ENCODE measurements around the gene PTPRN2. TPM values are rescaled to one million over a fixed set of nuclear protein-coding genes. Genes with fewer than 3 reads are reported as not detected.

The PTPRN2 gene
- total and polyA plus RNA-seq, 2 of the 8 experiments (the other 6 are each of a cell fraction or from before 2014, with no cell fraction given): 2.6 to 4.5 TPM

DNA sequence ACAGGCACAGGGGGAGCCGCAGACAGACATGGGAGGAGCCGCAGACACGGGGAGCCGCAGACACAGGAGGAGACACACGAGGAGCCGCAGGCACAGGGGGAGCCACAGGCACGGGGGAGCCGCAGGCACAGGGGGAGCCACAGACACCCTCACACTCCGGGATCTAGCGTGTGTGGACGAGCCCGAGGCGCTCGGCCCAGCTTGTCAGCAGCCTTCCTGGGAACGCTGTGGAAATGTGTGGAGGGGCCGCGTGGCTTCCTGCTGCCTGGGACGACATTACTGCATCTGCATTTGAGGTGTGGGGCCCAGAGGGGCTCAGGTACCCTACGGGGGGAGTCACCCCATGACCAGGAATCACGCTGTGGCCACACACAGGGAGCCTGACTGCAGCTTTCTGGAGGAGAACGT is 313.2 kb downstream of the PTPRN2 start:
- Histone ChIP-seq H3K9ac (replicated peaks in 1 of 4; ENCODE audit: extremely low read depth in 1 of 4, low read depth in 3 of 4, low read length in 3 of 4) (no peak overlapping the region), H3K56ac (replicated peaks; ENCODE audit: insufficient read length, low read depth, low read length) (no peak overlapping the region), H3K4me3 (ENCODE audit: extremely low read depth in 1 of 4, insufficient read depth in 2 of 4, low read depth in 3 of 4, low read length in 4 of 4) (no peak overlapping the region), H3K4ac (replicated peaks; ENCODE audit: insufficient read length, low read depth, low read length) (no peak overlapping the region), H3K23me2 (ENCODE audit: low read depth, low read length) (no peaks in the 10 kb centered on the region), H3K9me3 (ENCODE audit: insufficient read depth in 2 of 2, low read depth in 1 of 2, low read length in 1 of 2) (peaks cover 8 to 63% of the 10 kb centered on the region in 2 experiments; a peak in 3 of 4 replicates), H4K8ac (ENCODE audit: extremely low read depth, insufficient read depth, low read length) (no peak overlapping the region; the same call in 1 of the 2 replicates), H2BK5ac (ENCODE audit: low read depth, low read length) (0 out of 2 replicates have a peak overlapping the region, but pooled peaks have one; percentile 44), H2BK15ac (ENCODE audit: low read length) (no peak overlapping the region), H3K14ac (ENCODE audit: insufficient read length) (no peak overlapping the region), H4K91ac (replicated peaks; ENCODE audit: insufficient read length, low read length) (peak overlapping the region; percentile 80), H3K4me1 (replicated peaks in 1 of 4; ENCODE audit: control insufficient read depth in 3 of 4, insufficient read depth in 4 of 4, low read length in 3 of 4) (peaks cover 0 to 8% (median 0%) of the 10 kb centered on the region in 4 experiments; a peak in 4 of 7 replicates), H3K79me1 (ENCODE audit: low read depth, low read length) (no peaks in the 10 kb centered on the region), H3K36me3 (ENCODE audit: control insufficient read depth in 2 of 4, insufficient read depth in 4 of 4, low read length in 3 of 4) (no peaks in the 10 kb centered on the region), H4K5ac (ENCODE audit: insufficient read length, low read depth, low read length) (peak overlapping the region; percentile 33), H2BK12ac (ENCODE audit: low read depth, low read length) (peak overlapping the region; percentile 9; the same call in 1 of the 2 replicates), H2AFZ (ENCODE audit: low read length) (no peak overlapping the region), H3K4me2 (ENCODE audit: insufficient read depth in 1 of 2, low read depth in 2 of 2, low read length in 2 of 2) (no peak overlapping the region), H4K20me1 (replicated peaks in 1 of 2; ENCODE audit: control insufficient read depth in 1 of 2, insufficient read depth in 2 of 2, low read length in 2 of 2) (no peaks in the 10 kb centered on the region), H3K18ac (ENCODE audit: extremely low read depth, low read length) (peak overlapping the region; percentile 78), H3K27me3 (replicated peaks in 1 of 4; ENCODE audit: control insufficient read depth in 3 of 4, extremely low read depth in 1 of 4, insufficient read depth in 3 of 4, low read length in 3 of 4) (no peaks in the 10 kb centered on the region), H3K27ac (ENCODE audit: low read depth, low read length) (no peak overlapping the region), H2AK5ac (ENCODE audit: low read depth, low read length) (no peak overlapping the region), H3K79me2 (ENCODE audit: control insufficient read depth in 1 of 2, insufficient read depth in 2 of 2, low read length in 2 of 2) (no peaks in the 10 kb centered on the region), H2BK20ac (ENCODE audit: low read length) (0 out of 2 replicates have a peak overlapping the region, but pooled peaks have one; percentile 3), H3K23ac (ENCODE audit: insufficient read length) (no peak overlapping the region), H2BK120ac (replicated peaks; ENCODE audit: low read depth, low read length) (no peak overlapping the region)
- FAIRE-seq (no peak), DNase-seq (ENCODE audit: low read depth in 1 of 2, low spot score in 2 of 2) (no peak)
- 80% methylated on average over 13 of the region's 21 CpGs; no CpG with 5 or more reads in 1 of the 2 experiments for WGBS, 2 experiments (ENCODE audit: extremely low coverage in 1 of 2, insufficient coverage in 1 of 2, insufficient read length in 1 of 2, insufficient replicate concordance in 2 of 2, low coverage in 1 of 2, low lambda C conversion rate in 2 of 2, missing lambda C conversion rate in 1 of 2)
- ChIA-PET CTCF (ENCODE audit: partially characterized antibody) (interaction anchor here (0.7 kb wide), 1 partner anchor 209 kb away, joined by 5 read pairs; no protein-coding TSS in a partner anchor), POLR2A (ENCODE audit: partially characterized antibody) (no interaction called here)
- TF ChIP-seq POLR2A (IDR thresholded peaks at IDR 0.05; ENCODE audit: control extremely low read depth in 1 of 2, low read depth in 2 of 2, low read length in 2 of 2) (no peak), KDM5A (IDR thresholded peaks at IDR 0.05; ENCODE audit: low read length) (no peak), SUZ12 (IDR thresholded peaks at IDR 0.05; ENCODE audit: low read length) (no peak), TAF7 (optimal IDR thresholded peaks at IDR 0.05; ENCODE audit: borderline replicate concordance, low read depth, low read length) (no peak), CTCF (IDR thresholded peaks at IDR 0.05; ENCODE audit: control extremely low read depth in 1 of 3, insufficient read depth in 1 of 3, low read depth in 1 of 3, low read length in 3 of 3) (no peak), RBBP5 (IDR thresholded peaks at IDR 0.05; ENCODE audit: borderline replicate concordance, low read depth, low read length) (no peak)
- TF ChIP-seq, protein P1, sequence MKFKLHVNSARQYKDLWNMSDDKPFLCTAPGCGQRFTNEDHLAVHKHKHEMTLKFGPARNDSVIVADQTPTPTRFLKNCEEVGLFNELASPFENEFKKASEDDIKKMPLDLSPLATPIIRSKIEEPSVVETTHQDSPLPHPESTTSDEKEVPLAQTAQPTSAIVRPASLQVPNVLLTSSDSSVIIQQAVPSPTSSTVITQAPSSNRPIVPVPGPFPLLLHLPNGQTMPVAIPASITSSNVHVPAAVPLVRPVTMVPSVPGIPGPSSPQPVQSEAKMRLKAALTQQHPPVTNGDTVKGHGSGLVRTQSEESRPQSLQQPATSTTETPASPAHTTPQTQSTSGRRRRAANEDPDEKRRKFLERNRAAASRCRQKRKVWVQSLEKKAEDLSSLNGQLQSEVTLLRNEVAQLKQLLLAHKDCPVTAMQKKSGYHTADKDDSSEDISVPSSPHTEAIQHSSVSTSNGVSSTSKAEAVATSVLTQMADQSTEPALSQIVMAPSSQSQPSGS (IDR thresholded peaks at IDR 0.05; ENCODE audit: low read length): no peak
- TF ChIP-seq, protein P2, sequence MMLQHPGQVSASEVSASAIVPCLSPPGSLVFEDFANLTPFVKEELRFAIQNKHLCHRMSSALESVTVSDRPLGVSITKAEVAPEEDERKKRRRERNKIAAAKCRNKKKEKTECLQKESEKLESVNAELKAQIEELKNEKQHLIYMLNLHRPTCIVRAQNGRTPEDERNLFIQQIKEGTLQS (IDR thresholded peaks at IDR 0.05; ENCODE audit: insufficient read depth, low read depth, low read length): no peak

All from H1 (cell line).